Left ventricle myocardium inferior (tissue), 1 donor: ENCODE measurements around the gene VIPAS39. TPM values are rescaled to one million over a fixed set of nuclear protein-coding genes. Genes with fewer than 3 reads are reported as not detected.

ENCODE experiments used
- DNase-seq: peaks from one replicate; pipeline ENCODE4 v3.0.0-alpha.2; 2020
- H3K27ac ChIP-seq: fragments of 200-600 bp; replicated peaks from 2 replicates; pipeline ENCODE4 v1.8.0; 2021
- H3K27me3 ChIP-seq: fragments of 200-600 bp; 2 replicates; pipeline ENCODE4 v1.8.0; 2021; ENCODE audit warnings: low read depth
- H3K36me3 ChIP-seq: fragments of 200-600 bp; 2 replicates; pipeline ENCODE4 v1.8.0; 2021
- H3K4me1 ChIP-seq: fragments of 200-600 bp; 2 replicates; pipeline ENCODE4 v1.8.0; 2021
- H3K4me3 ChIP-seq: fragments of 200-600 bp; 2 replicates; pipeline ENCODE4 v1.8.0; 2021; ENCODE audit warnings: mild to moderate bottlenecking, moderate library complexity
- H3K9me3 ChIP-seq: fragments of 200-600 bp; replicated peaks from 2 replicates; pipeline ENCODE4 v1.8.0; 2021
- CTCF ChIP-seq: fragments of 200-600 bp; IDR thresholded peaks from 2 replicates; pipeline ENCODE4 v1.8.0; 2021; ENCODE audit warnings: antibody characterized with exemption, mild to moderate bottlenecking, borderline replicate concordance
- intact Hi-C: fragments of 100-400 bp; cut with micrococcal nuclease; formaldehyde crosslinking; loops from one replicate; pipeline ENCODE4 v1.11.0; 2022
- total RNA-seq: library from RNA; stranded (reverse); fragmentation: NEBNext Ultra II Directional; extraction: Animal tissue kit (Norgen Biotek cat#: 25700); gene quantifications from one replicate; pipeline ENCODE4 v1.2.1, GENCODE V29; 2021
- donor health status: DM: no; HTN: yes; CAD: no; lungs with severe emphysema.

Gene VIPAS39
- total RNA-seq, 1 donor from 2014 or later = 14.9 TPM

GRCh38 chr14:77409131-77409533 is 48.3 kb downstream of the VIPAS39 start:
- TF ChIP-seq CTCF = peak; percentile 20
- H3K27me3 ChIP-seq = no peaks in the 10 kb centered on the region
- H3K4me3 ChIP-seq = no peak overlapping the region
- DNase-seq = no peak
- H3K9me3 ChIP-seq = no peaks in the 10 kb centered on the region
- intact Hi-C loops = no loop called here
- no peak overlapping the region for H3K27ac ChIP-seq
- H3K4me1 ChIP-seq = no peaks in the 10 kb centered on the region
- H3K36me3 ChIP-seq = no peaks in the 10 kb centered on the region

- Histone ChIP-seq H3K27ac (no peak overlapping the region), H3K9me3 (no peaks in the 10 kb centered on the region), H3K36me3 (no peaks in the 10 kb centered on the region), H3K4me1 (no peaks in the 10 kb centered on the region), H3K4me3 (no peak overlapping the region), H3K27me3 (no peaks in the 10 kb centered on the region)
- TF ChIP-seq CTCF = no peak
- intact Hi-C loops = no loop called here
- no peak for DNase-seq
These were observed 50.2 kb downstream of the VIPAS39 start for GRCh38 chr14:77407158-77407557.

GRCh38 chr14:77406718-77407117 is 50.7 kb downstream of the VIPAS39 start:
- Histone ChIP-seq H3K36me3 (no peaks in the 10 kb centered on the region), H3K27ac (no peak overlapping the region), H3K4me1 (no peaks in the 10 kb centered on the region), H3K9me3 (no peaks in the 10 kb centered on the region), H3K4me3 (no peak overlapping the region), H3K27me3 (no peaks in the 10 kb centered on the region)
- no peak for TF ChIP-seq CTCF
- no peak for DNase-seq
- intact Hi-C loops = no loop called here

GRCh38 chr14:77406086-77406485 is 51.3 kb downstream of the VIPAS39 start:
- no peaks in the 10 kb centered on the region for H3K4me1 ChIP-seq
- no peaks in the 10 kb centered on the region for H3K27me3 ChIP-seq
- no peak for TF ChIP-seq CTCF
- H3K36me3 ChIP-seq = no peaks in the 10 kb centered on the region
- H3K27ac ChIP-seq = no peak overlapping the region
- H3K4me3 ChIP-seq = no peak overlapping the region
- no peak for DNase-seq
- intact Hi-C loops = no loop called here
- H3K9me3 ChIP-seq = no peaks in the 10 kb centered on the region

- Histone ChIP-seq H3K9me3 (no peaks in the 10 kb centered on the region), H3K4me1 (no peaks in the 10 kb centered on the region), H3K36me3 (no peaks in the 10 kb centered on the region), H3K4me3 (no peak overlapping the region), H3K27me3 (no peaks in the 10 kb centered on the region), H3K27ac (no peak overlapping the region)
- no peak for TF ChIP-seq CTCF
- intact Hi-C loops = no loop called here
- no peak for DNase-seq
These were observed 53.6 kb downstream of the VIPAS39 start for GRCh38 chr14:77403768-77404167.

GRCh38 chr14:77400216-77400615 is 57.2 kb downstream of the VIPAS39 start:
- Histone ChIP-seq H3K27me3 (no peaks in the 10 kb centered on the region), H3K4me3 (no peak overlapping the region), H3K4me1 (no peaks in the 10 kb centered on the region), H3K9me3 (no peaks in the 10 kb centered on the region), H3K27ac (no peak overlapping the region), H3K36me3 (no peaks in the 10 kb centered on the region)
- intact Hi-C loops = no loop called here
- no peak for DNase-seq
- TF ChIP-seq CTCF = no peak
